ENCODE results near the gene KCNH4.

DNA sequence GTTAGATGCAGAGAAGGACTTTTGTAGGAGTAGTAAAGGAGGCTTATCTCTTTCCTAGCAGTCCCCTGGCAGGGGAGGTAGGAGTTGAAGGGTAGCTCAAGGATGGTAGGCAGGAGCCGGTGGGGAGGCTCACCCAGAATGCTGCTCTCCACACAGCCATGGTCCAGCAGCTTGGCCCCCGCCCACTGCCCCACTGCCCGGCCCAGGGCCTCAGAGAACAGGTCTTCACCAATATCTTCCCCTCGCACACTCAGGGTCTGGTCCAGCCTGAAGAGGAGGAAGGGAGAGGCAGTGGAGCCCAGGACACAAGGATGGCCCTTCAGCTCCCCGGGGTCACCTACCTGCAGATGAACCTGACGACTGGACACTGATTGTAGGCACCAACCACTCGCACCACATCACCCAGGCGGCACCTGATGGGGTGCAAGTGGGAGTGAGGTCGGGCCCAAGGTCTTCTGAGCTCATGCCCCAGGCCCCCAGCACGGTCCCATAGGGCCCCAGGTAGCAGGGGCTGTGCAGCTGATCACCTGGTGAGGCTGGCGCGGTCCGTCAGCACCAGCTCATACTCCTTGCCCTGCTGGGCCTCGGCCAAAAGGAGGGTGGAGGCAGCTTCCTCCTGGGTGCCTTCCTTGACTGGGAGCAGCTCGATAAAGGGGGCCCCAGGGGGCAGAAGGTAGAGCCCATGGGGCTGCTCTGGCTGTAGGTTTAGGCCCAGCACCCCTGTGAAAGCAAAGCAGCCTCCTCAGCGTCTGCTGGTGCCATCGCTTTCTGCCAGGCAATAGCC lies 9.7 kb upstream of the KCNH4 start:
- TF ChIP-seq, protein P1, sequence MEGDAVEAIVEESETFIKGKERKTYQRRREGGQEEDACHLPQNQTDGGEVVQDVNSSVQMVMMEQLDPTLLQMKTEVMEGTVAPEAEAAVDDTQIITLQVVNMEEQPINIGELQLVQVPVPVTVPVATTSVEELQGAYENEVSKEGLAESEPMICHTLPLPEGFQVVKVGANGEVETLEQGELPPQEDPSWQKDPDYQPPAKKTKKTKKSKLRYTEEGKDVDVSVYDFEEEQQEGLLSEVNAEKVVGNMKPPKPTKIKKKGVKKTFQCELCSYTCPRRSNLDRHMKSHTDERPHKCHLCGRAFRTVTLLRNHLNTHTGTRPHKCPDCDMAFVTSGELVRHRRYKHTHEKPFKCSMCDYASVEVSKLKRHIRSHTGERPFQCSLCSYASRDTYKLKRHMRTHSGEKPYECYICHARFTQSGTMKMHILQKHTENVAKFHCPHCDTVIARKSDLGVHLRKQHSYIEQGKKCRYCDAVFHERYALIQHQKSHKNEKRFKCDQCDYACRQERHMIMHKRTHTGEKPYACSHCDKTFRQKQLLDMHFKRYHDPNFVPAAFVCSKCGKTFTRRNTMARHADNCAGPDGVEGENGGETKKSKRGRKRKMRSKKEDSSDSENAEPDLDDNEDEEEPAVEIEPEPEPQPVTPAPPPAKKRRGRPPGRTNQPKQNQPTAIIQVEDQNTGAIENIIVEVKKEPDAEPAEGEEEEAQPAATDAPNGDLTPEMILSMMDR (IDR thresholded peaks at IDR 0.05) = no peak
- no peak for TF ChIP-seq POLR2A (IDR thresholded peaks at IDR 0.05)

Measured in heart left ventricle (tissue), 13 donors.